Measurements from ENCODE around the gene CCL5.

DNA sequence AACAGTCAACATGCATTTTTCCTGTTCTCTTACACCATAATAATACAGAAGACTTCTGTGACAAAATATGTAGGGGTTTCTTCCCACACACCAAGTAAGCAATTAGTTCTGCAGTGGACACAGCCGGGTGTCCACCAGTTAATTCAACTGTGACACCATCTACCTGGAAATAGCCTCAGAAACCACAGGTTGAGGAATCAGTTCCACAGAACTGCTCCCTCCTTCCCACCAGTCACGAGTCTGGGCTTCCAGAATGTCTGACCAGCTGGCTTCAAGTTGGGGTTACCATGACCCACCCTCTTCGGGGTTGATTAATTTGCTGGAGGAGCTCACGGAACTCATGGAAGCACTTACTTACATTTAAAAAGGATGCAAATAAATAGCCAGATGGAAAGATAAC is 13.6 kb upstream of the CCL5 start:
- TF ChIP-seq, protein P1, sequence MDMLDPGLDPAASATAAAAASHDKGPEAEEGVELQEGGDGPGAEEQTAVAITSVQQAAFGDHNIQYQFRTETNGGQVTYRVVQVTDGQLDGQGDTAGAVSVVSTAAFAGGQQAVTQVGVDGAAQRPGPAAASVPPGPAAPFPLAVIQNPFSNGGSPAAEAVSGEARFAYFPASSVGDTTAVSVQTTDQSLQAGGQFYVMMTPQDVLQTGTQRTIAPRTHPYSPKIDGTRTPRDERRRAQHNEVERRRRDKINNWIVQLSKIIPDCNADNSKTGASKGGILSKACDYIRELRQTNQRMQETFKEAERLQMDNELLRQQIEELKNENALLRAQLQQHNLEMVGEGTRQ (IDR thresholded peaks at IDR 0.05; ENCODE audit: borderline replicate concordance, low read depth, low read length): no peak
- TF ChIP-seq, protein P2, sequence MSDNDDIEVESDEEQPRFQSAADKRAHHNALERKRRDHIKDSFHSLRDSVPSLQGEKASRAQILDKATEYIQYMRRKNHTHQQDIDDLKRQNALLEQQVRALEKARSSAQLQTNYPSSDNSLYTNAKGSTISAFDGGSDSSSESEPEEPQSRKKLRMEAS (IDR thresholded peaks at IDR 0.05; ENCODE audit: low read depth): no peak
- TF ChIP-seq, protein P3, sequence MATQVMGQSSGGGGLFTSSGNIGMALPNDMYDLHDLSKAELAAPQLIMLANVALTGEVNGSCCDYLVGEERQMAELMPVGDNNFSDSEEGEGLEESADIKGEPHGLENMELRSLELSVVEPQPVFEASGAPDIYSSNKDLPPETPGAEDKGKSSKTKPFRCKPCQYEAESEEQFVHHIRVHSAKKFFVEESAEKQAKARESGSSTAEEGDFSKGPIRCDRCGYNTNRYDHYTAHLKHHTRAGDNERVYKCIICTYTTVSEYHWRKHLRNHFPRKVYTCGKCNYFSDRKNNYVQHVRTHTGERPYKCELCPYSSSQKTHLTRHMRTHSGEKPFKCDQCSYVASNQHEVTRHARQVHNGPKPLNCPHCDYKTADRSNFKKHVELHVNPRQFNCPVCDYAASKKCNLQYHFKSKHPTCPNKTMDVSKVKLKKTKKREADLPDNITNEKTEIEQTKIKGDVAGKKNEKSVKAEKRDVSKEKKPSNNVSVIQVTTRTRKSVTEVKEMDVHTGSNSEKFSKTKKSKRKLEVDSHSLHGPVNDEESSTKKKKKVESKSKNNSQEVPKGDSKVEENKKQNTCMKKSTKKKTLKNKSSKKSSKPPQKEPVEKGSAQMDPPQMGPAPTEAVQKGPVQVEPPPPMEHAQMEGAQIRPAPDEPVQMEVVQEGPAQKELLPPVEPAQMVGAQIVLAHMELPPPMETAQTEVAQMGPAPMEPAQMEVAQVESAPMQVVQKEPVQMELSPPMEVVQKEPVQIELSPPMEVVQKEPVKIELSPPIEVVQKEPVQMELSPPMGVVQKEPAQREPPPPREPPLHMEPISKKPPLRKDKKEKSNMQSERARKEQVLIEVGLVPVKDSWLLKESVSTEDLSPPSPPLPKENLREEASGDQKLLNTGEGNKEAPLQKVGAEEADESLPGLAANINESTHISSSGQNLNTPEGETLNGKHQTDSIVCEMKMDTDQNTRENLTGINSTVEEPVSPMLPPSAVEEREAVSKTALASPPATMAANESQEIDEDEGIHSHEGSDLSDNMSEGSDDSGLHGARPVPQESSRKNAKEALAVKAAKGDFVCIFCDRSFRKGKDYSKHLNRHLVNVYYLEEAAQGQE (IDR thresholded peaks at IDR 0.05; ENCODE audit: low read depth, low read length): no peak
- TF ChIP-seq FOSL2 (IDR thresholded peaks at IDR 0.05; ENCODE audit: borderline replicate concordance, low read depth) (no peak), SIN3A (IDR thresholded peaks at IDR 0.05; ENCODE audit: borderline replicate concordance, low read depth, low read length) (no peak), TAF1 (IDR thresholded peaks at IDR 0.05; ENCODE audit: borderline replicate concordance, low read depth, low read length) (no peak), EP300 (IDR thresholded peaks at IDR 0.05; ENCODE audit: borderline replicate concordance in 1 of 2, low read depth in 1 of 2, low read length in 1 of 2) (no peak), ELF1 (IDR thresholded peaks at IDR 0.05) (no peak), GABPA (IDR thresholded peaks at IDR 0.05; ENCODE audit: low read depth) (no peak), TEAD4 (IDR thresholded peaks at IDR 0.05; ENCODE audit: borderline replicate concordance, insufficient read depth) (no peak)
- TF ChIP-seq, protein P4, sequence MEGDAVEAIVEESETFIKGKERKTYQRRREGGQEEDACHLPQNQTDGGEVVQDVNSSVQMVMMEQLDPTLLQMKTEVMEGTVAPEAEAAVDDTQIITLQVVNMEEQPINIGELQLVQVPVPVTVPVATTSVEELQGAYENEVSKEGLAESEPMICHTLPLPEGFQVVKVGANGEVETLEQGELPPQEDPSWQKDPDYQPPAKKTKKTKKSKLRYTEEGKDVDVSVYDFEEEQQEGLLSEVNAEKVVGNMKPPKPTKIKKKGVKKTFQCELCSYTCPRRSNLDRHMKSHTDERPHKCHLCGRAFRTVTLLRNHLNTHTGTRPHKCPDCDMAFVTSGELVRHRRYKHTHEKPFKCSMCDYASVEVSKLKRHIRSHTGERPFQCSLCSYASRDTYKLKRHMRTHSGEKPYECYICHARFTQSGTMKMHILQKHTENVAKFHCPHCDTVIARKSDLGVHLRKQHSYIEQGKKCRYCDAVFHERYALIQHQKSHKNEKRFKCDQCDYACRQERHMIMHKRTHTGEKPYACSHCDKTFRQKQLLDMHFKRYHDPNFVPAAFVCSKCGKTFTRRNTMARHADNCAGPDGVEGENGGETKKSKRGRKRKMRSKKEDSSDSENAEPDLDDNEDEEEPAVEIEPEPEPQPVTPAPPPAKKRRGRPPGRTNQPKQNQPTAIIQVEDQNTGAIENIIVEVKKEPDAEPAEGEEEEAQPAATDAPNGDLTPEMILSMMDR (IDR thresholded peaks at IDR 0.05): no peak

Measured in SK-N-SH (cell line).